B cell (primary cell): Measurements from ENCODE around the gene SERPINE2.

Experiments
- EZH2 ChIP-seq: IDR thresholded peaks from 2 replicates; pipeline ENCODE4 v1.6.1; 2012; ENCODE audit warnings: borderline replicate concordance, low read depth, mild to moderate bottlenecking, moderate library complexity, low read length; ENCODE audit not compliant: insufficient read depth, poor library complexity, severe bottlenecking
- TF ChIP-seq, protein P1 (sequence below): fragments of 200-600 bp; IDR thresholded peaks from one replicate; pipeline ENCODE4 v1.8.0; 2022; ENCODE audit warnings: antibody characterized with exemption, mild to moderate bottlenecking

DNA sequence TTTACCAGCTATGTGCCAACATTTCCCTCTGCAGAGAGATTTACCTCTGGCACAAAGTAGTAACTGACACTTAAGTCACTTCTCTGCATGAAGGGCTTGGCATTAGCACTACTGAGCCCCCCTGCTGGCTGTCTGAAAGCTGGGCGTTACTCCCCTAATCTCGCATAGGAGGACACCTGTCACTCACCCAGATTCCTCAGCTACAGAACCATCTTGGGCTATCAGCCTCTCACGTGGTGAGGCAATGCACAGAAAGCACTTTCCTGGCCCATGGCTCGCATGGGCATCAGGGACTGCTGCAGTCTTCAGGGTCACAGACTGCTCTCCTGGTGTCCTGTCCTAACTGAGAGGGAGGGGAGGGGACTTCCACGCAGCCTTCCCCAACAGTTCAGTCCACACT lies 12.0 kb downstream of the SERPINE2 start:
- TF ChIP-seq, protein P1, sequence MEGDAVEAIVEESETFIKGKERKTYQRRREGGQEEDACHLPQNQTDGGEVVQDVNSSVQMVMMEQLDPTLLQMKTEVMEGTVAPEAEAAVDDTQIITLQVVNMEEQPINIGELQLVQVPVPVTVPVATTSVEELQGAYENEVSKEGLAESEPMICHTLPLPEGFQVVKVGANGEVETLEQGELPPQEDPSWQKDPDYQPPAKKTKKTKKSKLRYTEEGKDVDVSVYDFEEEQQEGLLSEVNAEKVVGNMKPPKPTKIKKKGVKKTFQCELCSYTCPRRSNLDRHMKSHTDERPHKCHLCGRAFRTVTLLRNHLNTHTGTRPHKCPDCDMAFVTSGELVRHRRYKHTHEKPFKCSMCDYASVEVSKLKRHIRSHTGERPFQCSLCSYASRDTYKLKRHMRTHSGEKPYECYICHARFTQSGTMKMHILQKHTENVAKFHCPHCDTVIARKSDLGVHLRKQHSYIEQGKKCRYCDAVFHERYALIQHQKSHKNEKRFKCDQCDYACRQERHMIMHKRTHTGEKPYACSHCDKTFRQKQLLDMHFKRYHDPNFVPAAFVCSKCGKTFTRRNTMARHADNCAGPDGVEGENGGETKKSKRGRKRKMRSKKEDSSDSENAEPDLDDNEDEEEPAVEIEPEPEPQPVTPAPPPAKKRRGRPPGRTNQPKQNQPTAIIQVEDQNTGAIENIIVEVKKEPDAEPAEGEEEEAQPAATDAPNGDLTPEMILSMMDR = no peak
- no peak for TF ChIP-seq EZH2
